Vagina (tissue), 2 donors: ENCODE measurements around the gene TAX1BP1. TPM values are rescaled to one million over a fixed set of nuclear protein-coding genes. Genes with fewer than 3 reads are reported as not detected.

ENCODE experiments used
- DNase-seq, 2 donors: peaks; one replicate each; pipeline ENCODE4 v3.0.0-alpha.2; 2017; ENCODE audit errors: extremely low spot score in 2 of 2
- H3K27ac ChIP-seq: fragments of 200-600 bp; sonication (generic); one replicate; pipeline ENCODE4 v1.5.1; 2019
- H3K27me3 ChIP-seq: fragments of 200-600 bp; sonication (generic); one replicate; pipeline ENCODE4 v1.5.1; 2019
- H3K36me3 ChIP-seq, 2 donors: fragments of 200-600 bp; sonication (generic); one replicate each; pipeline ENCODE4 v1.5.1; 2017 to 2019
- H3K4me1 ChIP-seq: fragments of 200-600 bp; sonication (generic); one replicate; pipeline ENCODE4 v1.5.1; 2019
- H3K4me3 ChIP-seq, 2 donors: fragments of 200-600 bp; sonication (generic); 1 replicate in 1 of 2; 2 replicates in 1 of 2; pipeline ENCODE4 v1.5.1; 2016 to 2019
- H3K9me3 ChIP-seq: fragments of 200-600 bp; sonication (generic); one replicate; pipeline ENCODE4 v1.5.1; 2019
- POLR2A ChIP-seq, 2 donors: fragments of 450-650 bp; IDR thresholded peaks; one replicate each; pipeline ENCODE4 v1.6.1; 2017; ENCODE audit warnings: antibody characterized with exemption in 2 of 2, mild to moderate bottlenecking in 2 of 2, moderate library complexity in 2 of 2
- POLR2AphosphoS5 ChIP-seq, 2 donors: sonication (generic); formaldehyde crosslinking; IDR thresholded peaks; one replicate each; pipeline ENCODE4 v1.9.0; 2017; ENCODE audit warnings: antibody characterized with exemption in 2 of 2, mild to moderate bottlenecking in 2 of 2, low read depth in 1 of 2; ENCODE audit not compliant: insufficient read depth in 1 of 2
- intact Hi-C: fragments of 100-400 bp; cut with DNase I; formaldehyde crosslinking; loops from one replicate; pipeline ENCODE4 v1.15.1; 2023
- total RNA-seq: library from RNA; depleted of rRNA; stranded (reverse); fragments of >200 nt; gene quantifications from one replicate; pipeline ENCODE4 v1.2.3, GENCODE V29; 2016
- TF ChIP-seq, protein P1 (sequence below), 3 experiments: fragments of 450-650 bp in 2 of 3; fragments of 200-600 bp in 1 of 3; sonication (generic) in 1 of 3; IDR thresholded peaks; one replicate each; pipeline ENCODE4 v1.5.1; 2017 to 2019; ENCODE audit warnings: antibody characterized with exemption in 3 of 3, mild to moderate bottlenecking in 2 of 3, moderate library complexity in 2 of 3

The TAX1BP1 gene
- total RNA-seq, 1 donor from 2014 or later: 83.2 TPM

DNA sequence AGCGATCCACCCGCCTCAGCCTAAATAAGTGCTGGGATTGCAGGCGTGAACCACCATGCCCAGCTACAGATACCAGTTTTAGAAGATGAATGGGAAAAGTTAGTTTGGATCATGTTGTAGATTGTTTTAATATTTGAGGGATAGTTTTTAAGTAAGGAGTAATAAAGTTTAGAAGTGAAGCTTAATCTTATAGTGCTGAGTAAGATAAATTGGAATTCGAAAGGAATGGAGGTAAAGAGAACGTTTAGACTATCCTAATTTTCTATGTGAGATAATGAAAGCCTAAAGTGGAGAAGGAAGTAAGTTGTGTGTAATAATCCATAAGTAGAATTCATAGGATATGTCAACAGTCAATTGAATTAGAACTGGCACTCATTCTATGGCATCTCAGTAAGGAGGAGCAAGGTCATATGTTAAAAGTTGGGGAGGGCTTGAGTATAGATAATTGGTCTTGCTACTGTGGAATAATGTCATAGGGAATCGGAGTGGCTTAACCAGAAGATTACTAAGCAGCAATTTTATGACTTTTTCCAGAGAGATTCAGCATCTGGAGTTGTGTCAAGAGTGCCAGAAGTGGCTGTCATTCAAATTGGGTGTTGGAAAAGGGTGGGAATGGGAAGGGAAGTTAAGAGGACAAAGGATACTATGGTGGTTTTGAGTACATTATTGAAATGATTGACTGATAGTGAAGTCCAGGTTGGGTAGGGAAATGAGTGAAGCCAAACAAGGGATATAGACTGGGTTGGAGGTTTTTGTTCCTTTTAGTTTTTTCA lies 12.1 kb downstream of the TAX1BP1 start:
- Histone ChIP-seq H3K4me1 (peaks cover 18% of the 10 kb centered on the region), H3K9me3 (no peaks in the 10 kb centered on the region), H3K27me3 (no peaks in the 10 kb centered on the region), H3K27ac (no peak overlapping the region), H3K36me3 (peaks cover 0 to 19% of the 10 kb centered on the region in 2 donors), H3K4me3 (no peak overlapping the region)
- intact Hi-C loops: no loop called here
- DNase-seq: no peak
- TF ChIP-seq, protein P1, sequence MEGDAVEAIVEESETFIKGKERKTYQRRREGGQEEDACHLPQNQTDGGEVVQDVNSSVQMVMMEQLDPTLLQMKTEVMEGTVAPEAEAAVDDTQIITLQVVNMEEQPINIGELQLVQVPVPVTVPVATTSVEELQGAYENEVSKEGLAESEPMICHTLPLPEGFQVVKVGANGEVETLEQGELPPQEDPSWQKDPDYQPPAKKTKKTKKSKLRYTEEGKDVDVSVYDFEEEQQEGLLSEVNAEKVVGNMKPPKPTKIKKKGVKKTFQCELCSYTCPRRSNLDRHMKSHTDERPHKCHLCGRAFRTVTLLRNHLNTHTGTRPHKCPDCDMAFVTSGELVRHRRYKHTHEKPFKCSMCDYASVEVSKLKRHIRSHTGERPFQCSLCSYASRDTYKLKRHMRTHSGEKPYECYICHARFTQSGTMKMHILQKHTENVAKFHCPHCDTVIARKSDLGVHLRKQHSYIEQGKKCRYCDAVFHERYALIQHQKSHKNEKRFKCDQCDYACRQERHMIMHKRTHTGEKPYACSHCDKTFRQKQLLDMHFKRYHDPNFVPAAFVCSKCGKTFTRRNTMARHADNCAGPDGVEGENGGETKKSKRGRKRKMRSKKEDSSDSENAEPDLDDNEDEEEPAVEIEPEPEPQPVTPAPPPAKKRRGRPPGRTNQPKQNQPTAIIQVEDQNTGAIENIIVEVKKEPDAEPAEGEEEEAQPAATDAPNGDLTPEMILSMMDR (IDR thresholded peaks at IDR 0.05): no peak
- TF ChIP-seq POLR2A (IDR thresholded peaks at IDR 0.05) (no peak), POLR2AphosphoS5 (IDR thresholded peaks at IDR 0.05; ENCODE audit: insufficient read depth in 1 of 2, low read depth in 1 of 2) (no peak)

DNA sequence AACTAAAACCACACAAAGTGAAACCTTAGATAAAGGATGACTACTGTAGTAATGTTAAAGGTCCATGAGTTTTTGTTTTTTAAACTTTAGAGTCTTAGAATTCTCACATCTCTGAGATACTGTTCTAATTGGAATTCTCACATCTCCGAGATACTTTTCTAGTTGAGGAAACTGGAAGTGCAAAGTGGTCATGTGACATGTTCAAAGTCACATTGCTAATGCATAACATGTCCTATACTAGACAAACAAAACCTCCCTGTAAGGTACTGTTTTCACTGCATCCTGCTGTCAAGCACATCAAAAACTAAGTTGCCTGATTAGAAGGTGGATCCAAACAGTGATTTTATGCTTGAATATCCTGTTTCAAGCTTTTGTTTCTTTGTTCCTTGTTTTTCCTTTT lies 13.9 kb downstream of the TAX1BP1 start:
- Histone ChIP-seq H3K9me3 (no peaks in the 10 kb centered on the region), H3K36me3 (peaks cover 0 to 24% of the 10 kb centered on the region in 2 donors), H3K4me3 (no peak overlapping the region), H3K27ac (no peak overlapping the region), H3K4me1 (peaks cover 1% of the 10 kb centered on the region), H3K27me3 (no peaks in the 10 kb centered on the region)
- intact Hi-C loops: no loop called here
- no peak for TF ChIP-seq POLR2A (IDR thresholded peaks at IDR 0.05)
- TF ChIP-seq, protein P1 (IDR thresholded peaks at IDR 0.05): no peak
- TF ChIP-seq POLR2AphosphoS5 (IDR thresholded peaks at IDR 0.05; ENCODE audit: insufficient read depth in 1 of 2, low read depth in 1 of 2): no peak
- no peak for DNase-seq

DNA sequence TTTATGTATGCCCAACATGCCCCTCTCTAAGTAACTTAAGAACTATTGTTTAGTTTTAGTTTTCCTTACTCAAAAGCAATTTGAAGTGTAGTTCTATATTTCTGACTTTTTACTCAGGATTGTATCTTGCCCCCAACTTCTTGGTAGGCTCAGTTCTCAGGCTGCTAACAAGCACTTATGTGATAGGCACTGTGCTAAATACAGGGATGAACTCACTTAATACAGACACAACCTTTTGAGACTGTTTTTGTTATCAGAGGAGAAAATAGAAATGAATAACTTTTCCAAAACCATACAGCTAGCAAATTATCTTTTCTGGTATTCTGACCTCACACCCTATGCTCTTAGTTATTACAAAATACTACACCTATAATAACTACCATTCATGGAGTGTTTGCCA lies 16.3 kb downstream of the TAX1BP1 start:
- Histone ChIP-seq H3K36me3 (peaks cover 0 to 18% of the 10 kb centered on the region in 2 donors), H3K27me3 (no peaks in the 10 kb centered on the region), H3K4me1 (no peaks in the 10 kb centered on the region), H3K9me3 (no peaks in the 10 kb centered on the region), H3K27ac (no peak overlapping the region), H3K4me3 (no peak overlapping the region)
- DNase-seq: no peak
- intact Hi-C loops: no loop called here
- TF ChIP-seq POLR2A (IDR thresholded peaks at IDR 0.05) (no peak), POLR2AphosphoS5 (IDR thresholded peaks at IDR 0.05; ENCODE audit: insufficient read depth in 1 of 2, low read depth in 1 of 2) (no peak)
- TF ChIP-seq, protein P1 (IDR thresholded peaks at IDR 0.05): no peak

DNA sequence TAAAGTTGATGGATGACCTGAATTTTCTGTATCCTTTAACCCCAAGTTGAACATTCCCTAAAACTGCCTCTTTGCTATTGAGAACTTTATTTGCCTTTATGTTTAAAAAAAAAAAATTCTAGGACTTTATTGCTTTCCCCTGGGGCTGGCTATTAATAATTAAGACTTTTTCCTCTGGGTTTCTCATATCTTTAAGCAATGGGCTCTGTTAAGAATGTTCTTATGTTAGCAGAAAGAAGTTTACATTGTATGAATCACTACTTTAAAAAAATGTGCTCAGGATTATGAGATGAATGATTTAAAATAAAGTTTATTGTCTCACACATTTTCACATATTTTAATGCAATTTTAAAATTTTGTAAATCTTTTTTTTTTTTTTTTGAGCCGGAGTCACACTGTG lies 19.5 kb downstream of the TAX1BP1 start:
- TF ChIP-seq POLR2A (IDR thresholded peaks at IDR 0.05): no peak
- TF ChIP-seq, protein P1 (IDR thresholded peaks at IDR 0.05): no peak
- TF ChIP-seq POLR2AphosphoS5 (IDR thresholded peaks at IDR 0.05; ENCODE audit: insufficient read depth in 1 of 2, low read depth in 1 of 2): no peak
- intact Hi-C loops: no loop called here

DNA sequence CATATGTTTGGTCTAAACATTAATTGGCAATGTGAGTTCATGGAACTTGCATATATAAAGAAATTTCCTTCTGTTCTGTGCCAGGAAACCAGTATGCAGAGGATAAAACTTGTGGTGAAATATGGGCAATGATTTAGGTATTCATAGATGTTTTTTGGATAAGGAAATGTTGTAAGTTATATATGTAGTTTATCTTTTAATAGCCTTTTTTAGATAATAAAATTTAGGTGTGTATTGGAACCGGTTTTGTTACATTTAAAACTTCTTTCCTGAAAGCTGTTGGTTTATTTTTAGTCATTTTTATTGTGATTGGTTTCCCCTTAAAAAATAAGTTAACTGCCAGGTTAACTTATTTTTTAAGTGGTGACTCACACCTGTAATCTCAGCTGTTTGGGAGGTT lies 22.1 kb downstream of the TAX1BP1 start:
- Histone ChIP-seq H3K4me3 (no peak overlapping the region), H3K4me1 (no peaks in the 10 kb centered on the region), H3K27me3 (no peaks in the 10 kb centered on the region), H3K27ac (no peak overlapping the region), H3K9me3 (no peaks in the 10 kb centered on the region), H3K36me3 (peaks cover 0 to 23% of the 10 kb centered on the region in 2 donors)
- TF ChIP-seq POLR2AphosphoS5 (IDR thresholded peaks at IDR 0.05; ENCODE audit: insufficient read depth in 1 of 2, low read depth in 1 of 2) (no peak), POLR2A (IDR thresholded peaks at IDR 0.05) (no peak)
- TF ChIP-seq, protein P1 (IDR thresholded peaks at IDR 0.05): no peak
- no peak for DNase-seq
- intact Hi-C loops: no loop called here

More for the DNA sequence above, 19.5 kb downstream of the TAX1BP1 start:
- no peaks in the 10 kb centered on the region for H3K9me3 ChIP-seq
- H3K4me3 ChIP-seq: no peak overlapping the region
- H3K27me3 ChIP-seq: no peaks in the 10 kb centered on the region
- peaks cover 0 to 23% of the 10 kb centered on the region in 2 donors for H3K36me3 ChIP-seq
- no peak overlapping the region for H3K27ac ChIP-seq
- no peak for DNase-seq
- H3K4me1 ChIP-seq: no peaks in the 10 kb centered on the region
